T-helper 2 cell treated with Interferon-gamma antibody and Interleukin-4, amounts not matched to agents 5 μg/mL and 100 μg/mL, for 36 hours (primary cell): ENCODE results near the gene GALK2.

Experiments
- DNase-seq: peaks from one replicate; pipeline ENCODE4 v3.0.0; 2021; ENCODE audit warnings: low spot score
- H3K27ac Mint-ChIP-seq: one replicate; pipeline ENCODE4 v1.8.0; 2021; ENCODE audit warnings: mild to moderate bottlenecking, mixed read lengths
- H3K27me3 Mint-ChIP-seq: one replicate; pipeline ENCODE4 v1.8.0; 2021; ENCODE audit warnings: low read depth, mixed read lengths
- H3K36me3 Mint-ChIP-seq: one replicate; pipeline ENCODE4 v1.8.0; 2021; ENCODE audit warnings: low read depth, mixed read lengths
- H3K4me1 Mint-ChIP-seq: one replicate; pipeline ENCODE4 v1.8.0; 2021; ENCODE audit warnings: low read depth, mixed read lengths
- H3K4me3 Mint-ChIP-seq: one replicate; pipeline ENCODE4 v1.8.0; 2022; ENCODE audit warnings: mild to moderate bottlenecking, moderate library complexity, mixed read lengths
- H3K9me3 Mint-ChIP-seq: one replicate; pipeline ENCODE4 v1.8.0; 2021; ENCODE audit warnings: mixed read lengths

Gene GALK2

GRCh38 chr15:49169880-49170597 is at the start of gene GALK2:
TSS of gene GALK2 (plus strand) at chr15:49170247. CDS start at chr15:49170323, 76 bp downstream.
- Mint-ChIP-seq H3K4me3 (peak within 1 kb of the TSS; percentile 97), H3K4me1 (peaks cover 32% of the 10 kb centered on the region)

GRCh38 chr15:49120832-49121231 is 49.2 kb upstream of the GALK2 start:
- Mint-ChIP-seq H3K27me3 (no peaks in the 10 kb centered on the region), H3K4me3 (no peak overlapping the region), H3K36me3 (peaks cover 13% of the 10 kb centered on the region), H3K4me1 (no peaks in the 10 kb centered on the region), H3K9me3 (no peaks in the 10 kb centered on the region), H3K27ac (no peak overlapping the region)
- DNase-seq = no peak

More at GRCh38 chr15:49169880-49170597, at the start of gene GALK2:
- DNase-seq = peak; percentile 83
- H3K36me3 Mint-ChIP-seq = peaks cover 2% of the 10 kb centered on the region
- peak within 1 kb of the TSS; percentile 98 for H3K27ac Mint-ChIP-seq
- no peaks in the 10 kb centered on the region for H3K9me3 Mint-ChIP-seq
- H3K27me3 Mint-ChIP-seq = no peaks in the 10 kb centered on the region

DNA sequence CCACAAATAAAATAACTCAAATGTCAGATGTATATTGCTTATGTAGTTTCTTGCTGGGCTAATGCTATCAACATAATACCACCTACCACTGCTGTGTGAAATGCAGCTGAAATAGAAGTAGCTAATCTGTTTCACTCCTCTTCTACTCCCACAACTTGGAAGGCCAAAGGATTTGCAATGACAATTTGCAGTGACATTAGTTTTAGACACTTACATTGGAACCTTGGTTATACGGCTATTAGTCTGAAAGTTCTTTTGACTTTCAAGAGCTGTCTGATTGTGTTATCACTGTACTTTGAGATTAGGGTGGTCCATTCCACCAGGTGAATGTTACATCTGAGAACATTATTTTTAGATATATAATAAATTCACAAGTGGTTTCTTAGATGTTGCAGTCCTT is 48.1 kb upstream of the GALK2 start:
- no peak overlapping the region for H3K4me3 Mint-ChIP-seq
- H3K27ac Mint-ChIP-seq = no peak overlapping the region
- no peaks in the 10 kb centered on the region for H3K27me3 Mint-ChIP-seq
- DNase-seq = no peak
- peaks cover 12% of the 10 kb centered on the region for H3K36me3 Mint-ChIP-seq
- no peaks in the 10 kb centered on the region for H3K4me1 Mint-ChIP-seq
- no peaks in the 10 kb centered on the region for H3K9me3 Mint-ChIP-seq

- no peak overlapping the region for H3K27ac Mint-ChIP-seq
These were observed 47.4 kb upstream of the GALK2 start for GRCh38 chr15:49122541-49123062.

GRCh38 chr15:49124371-49124770 is 45.7 kb upstream of the GALK2 start:
- no peaks in the 10 kb centered on the region for H3K9me3 Mint-ChIP-seq
- H3K4me1 Mint-ChIP-seq = no peaks in the 10 kb centered on the region
- no peak overlapping the region for H3K4me3 Mint-ChIP-seq
- H3K27me3 Mint-ChIP-seq = no peaks in the 10 kb centered on the region
- peaks cover 26% of the 10 kb centered on the region for H3K36me3 Mint-ChIP-seq
- no peak for DNase-seq
- H3K27ac Mint-ChIP-seq = no peak overlapping the region

More at GRCh38 chr15:49122541-49123062, 47.4 kb upstream of the GALK2 start:
- no peaks in the 10 kb centered on the region for H3K27me3 Mint-ChIP-seq
- no peaks in the 10 kb centered on the region for H3K4me1 Mint-ChIP-seq
- no peak overlapping the region for H3K4me3 Mint-ChIP-seq
- H3K36me3 Mint-ChIP-seq = peaks cover 17% of the 10 kb centered on the region
- H3K9me3 Mint-ChIP-seq = no peaks in the 10 kb centered on the region
- DNase-seq = no peak

DNA sequence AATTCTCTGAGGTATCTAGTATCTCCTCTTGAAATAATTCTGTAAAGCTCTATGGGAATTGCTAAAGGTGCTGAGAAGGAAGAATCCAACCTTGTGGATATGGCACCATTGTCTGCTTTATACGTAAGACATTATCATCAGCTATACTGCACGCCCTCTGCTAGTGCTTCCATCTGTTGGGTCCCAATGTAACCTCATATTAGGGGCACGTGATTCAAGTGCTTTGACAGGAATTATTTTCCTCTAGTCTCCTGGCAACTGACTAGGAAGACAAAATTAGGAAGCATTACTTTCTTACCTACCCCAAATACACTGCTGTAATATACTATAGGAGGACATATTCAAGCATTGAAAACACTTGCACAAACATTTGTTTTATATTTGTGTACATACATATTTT is 38.6 kb upstream of the GALK2 start:
- peaks cover 55% of the 10 kb centered on the region for H3K36me3 Mint-ChIP-seq
- DNase-seq = no peak
- no peak overlapping the region for H3K27ac Mint-ChIP-seq
- no peaks in the 10 kb centered on the region for H3K27me3 Mint-ChIP-seq
- H3K4me3 Mint-ChIP-seq = no peak overlapping the region
- no peaks in the 10 kb centered on the region for H3K9me3 Mint-ChIP-seq
- peaks cover 15% of the 10 kb centered on the region for H3K4me1 Mint-ChIP-seq

- Mint-ChIP-seq H3K27ac (peak overlapping the region; percentile 50), H3K36me3 (peaks cover 49% of the 10 kb centered on the region), H3K27me3 (no peaks in the 10 kb centered on the region), H3K4me1 (peaks cover 18% of the 10 kb centered on the region), H3K4me3 (no peak overlapping the region), H3K9me3 (no peaks in the 10 kb centered on the region)
- DNase-seq = no peak
These were observed 35.2 kb upstream of the GALK2 start for GRCh38 chr15:49134683-49135341.

DNA sequence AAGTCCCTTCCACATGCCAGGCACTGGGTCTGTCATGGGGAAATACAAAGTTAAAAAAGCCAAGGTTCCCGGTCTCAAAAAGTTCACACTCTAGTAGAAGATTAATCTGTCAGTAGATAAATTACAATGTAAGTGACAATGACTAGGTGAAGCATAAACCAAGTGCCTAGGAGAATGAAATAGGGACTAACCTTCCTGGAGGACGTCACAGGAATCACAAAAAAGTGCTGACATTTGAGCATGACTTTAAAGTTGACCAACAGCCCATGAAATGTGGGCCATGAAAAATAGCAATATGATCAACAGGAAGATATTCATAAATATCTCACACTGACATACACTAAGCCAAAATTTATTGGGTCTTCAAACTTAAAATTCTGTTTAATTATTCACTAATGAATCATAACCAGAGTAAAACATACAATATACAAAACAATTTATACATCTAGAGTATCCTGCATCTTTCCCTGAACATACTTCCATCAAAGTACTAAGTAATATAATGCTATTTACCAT is 34.6 kb upstream of the GALK2 start:
- Mint-ChIP-seq H3K4me1 (peaks cover 18% of the 10 kb centered on the region), H3K4me3 (no peak overlapping the region), H3K36me3 (peaks cover 50% of the 10 kb centered on the region), H3K9me3 (no peaks in the 10 kb centered on the region), H3K27me3 (no peaks in the 10 kb centered on the region), H3K27ac (peak overlapping the region; percentile 50)
- DNase-seq = no peak

DNA sequence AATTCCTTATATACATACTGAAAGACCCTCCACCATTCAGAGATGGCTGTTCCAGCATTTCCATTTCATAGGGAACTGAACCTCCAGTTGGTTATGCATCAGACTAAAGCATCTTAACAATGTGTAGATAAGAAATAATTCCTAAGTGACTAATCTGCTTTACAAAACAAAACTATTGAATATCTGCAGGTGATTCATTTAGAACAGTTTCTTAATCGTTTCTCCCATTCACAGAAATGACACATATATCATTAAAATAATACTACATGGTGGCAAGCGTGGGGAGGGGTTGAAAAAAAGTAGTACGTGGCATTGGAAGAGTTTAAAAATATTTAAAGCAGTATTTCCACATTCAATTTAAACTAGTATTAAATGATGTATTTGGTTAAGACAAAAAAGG is 34.1 kb upstream of the GALK2 start:
- Mint-ChIP-seq H3K9me3 (no peaks in the 10 kb centered on the region), H3K27ac (no peak overlapping the region), H3K4me1 (peaks cover 18% of the 10 kb centered on the region), H3K4me3 (no peak overlapping the region), H3K27me3 (no peaks in the 10 kb centered on the region), H3K36me3 (peaks cover 54% of the 10 kb centered on the region)
- no peak for DNase-seq

GRCh38 chr15:49137861-49138260 is 32.2 kb upstream of the GALK2 start:
- Mint-ChIP-seq H3K36me3 (peaks cover 58% of the 10 kb centered on the region), H3K27ac (no peak overlapping the region), H3K27me3 (no peaks in the 10 kb centered on the region), H3K4me3 (no peak overlapping the region), H3K9me3 (no peaks in the 10 kb centered on the region), H3K4me1 (peaks cover 18% of the 10 kb centered on the region)
- no peak for DNase-seq

DNA sequence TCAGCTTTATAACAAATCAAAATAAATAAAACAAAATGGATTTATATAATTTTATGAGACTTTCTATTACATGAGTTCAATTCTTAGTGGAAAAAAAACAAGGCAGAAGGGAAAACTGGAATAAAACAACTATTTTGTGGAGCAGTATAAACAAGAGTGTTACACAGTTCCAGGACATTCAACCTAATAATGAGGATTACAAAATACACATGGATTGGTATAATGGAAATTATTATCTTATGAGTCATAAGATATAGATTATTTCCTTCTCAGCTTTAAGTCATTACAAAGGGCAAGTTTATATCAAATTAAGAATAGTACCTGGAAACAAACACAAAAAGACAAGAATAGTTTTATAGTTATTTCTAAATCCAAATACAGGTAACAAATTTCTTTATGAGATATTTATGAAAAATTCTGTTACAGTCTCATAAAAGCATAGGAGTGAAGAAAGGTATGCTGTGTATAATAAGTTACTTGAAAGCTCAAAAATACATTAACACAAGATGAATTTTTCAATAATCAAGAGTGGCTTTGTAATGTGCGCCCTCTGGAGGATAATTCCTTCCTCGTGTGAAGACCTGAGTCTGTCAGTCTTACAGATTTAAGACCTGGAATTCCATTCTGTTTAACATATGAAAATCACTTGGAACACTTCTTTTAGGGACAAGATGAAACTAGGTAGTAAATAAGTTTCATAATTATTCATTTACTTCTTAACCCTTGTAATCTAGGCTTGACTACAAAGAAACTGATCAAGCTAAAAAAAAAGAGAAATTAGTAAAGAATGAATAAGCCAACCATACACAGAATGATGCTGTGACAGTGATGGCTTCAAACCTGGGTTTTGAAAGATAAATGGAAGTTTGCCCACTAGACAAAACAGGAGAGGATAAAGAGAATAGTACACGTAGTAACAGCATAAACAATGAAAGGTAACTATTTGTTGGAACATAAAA is 24.1 kb upstream of the GALK2 start:
- Mint-ChIP-seq H3K4me3 (no peak overlapping the region), H3K27ac (no peak overlapping the region), H3K9me3 (no peaks in the 10 kb centered on the region), H3K27me3 (no peaks in the 10 kb centered on the region), H3K36me3 (peaks cover 27% of the 10 kb centered on the region), H3K4me1 (peaks cover 21% of the 10 kb centered on the region)
- no peak for DNase-seq

GRCh38 chr15:49148298-49148697 is 21.7 kb upstream of the GALK2 start:
- Mint-ChIP-seq H3K27ac (no peak overlapping the region), H3K4me3 (no peak overlapping the region), H3K4me1 (peaks cover 28% of the 10 kb centered on the region), H3K27me3 (no peaks in the 10 kb centered on the region), H3K9me3 (no peaks in the 10 kb centered on the region), H3K36me3 (peaks cover 12% of the 10 kb centered on the region)
- no peak for DNase-seq

DNA sequence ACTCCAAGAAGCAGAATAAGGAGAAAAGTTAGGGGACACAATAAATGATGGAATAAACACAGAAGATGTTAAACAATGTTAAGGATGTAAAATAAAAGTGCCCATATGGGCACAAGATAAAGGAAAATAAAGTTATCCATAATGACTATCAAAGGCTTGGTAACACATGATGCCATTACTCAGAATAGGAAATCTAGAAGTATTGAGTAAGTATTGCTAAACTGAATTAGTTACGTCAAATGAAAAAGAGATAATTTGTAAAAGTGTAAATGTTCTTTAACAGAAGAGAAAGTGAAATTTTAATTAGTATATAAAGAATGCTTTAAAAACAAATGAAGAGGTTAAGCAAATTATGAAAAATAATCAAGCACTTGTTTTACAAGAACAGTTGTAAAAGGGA is 21.3 kb upstream of the GALK2 start:
- no peak overlapping the region for H3K4me3 Mint-ChIP-seq
- H3K9me3 Mint-ChIP-seq = no peaks in the 10 kb centered on the region
- peaks cover 9% of the 10 kb centered on the region for H3K36me3 Mint-ChIP-seq
- H3K27ac Mint-ChIP-seq = no peak overlapping the region
- no peak for DNase-seq
- H3K4me1 Mint-ChIP-seq = peaks cover 32% of the 10 kb centered on the region
- no peaks in the 10 kb centered on the region for H3K27me3 Mint-ChIP-seq
